H1 (cell line): ENCODE measurements around the gene MRPL34. TPM values are rescaled to one million over a fixed set of nuclear protein-coding genes. Genes with fewer than 3 reads are reported as not detected.

Experiments used
- CTCF ChIA-PET: fragments of 300-600 bp; sonication (Branson Sonifier 250); formaldehyde crosslinking; loops from one replicate; lab custom pipeline; 2021; ENCODE audit not compliant: partially characterized antibody; lab: Charles Lee
- POLR2A ChIA-PET: fragments of 300-600 bp; sonication (Branson Sonifier 250); formaldehyde crosslinking; loops from one replicate; lab custom pipeline; 2021; ENCODE audit warnings: inconsistent platforms; ENCODE audit not compliant: partially characterized antibody; lab: Charles Lee
- DNase-seq, 2 experiments: peaks; one replicate each; pipeline versions ENCODE4 v3.0.0 to v3.0.0-alpha.2; 2010 to 2022; ENCODE audit warnings: low spot score in 2 of 2, low read depth in 1 of 2, mixed read lengths in 1 of 2
- FAIRE-seq: peaks from 2 replicates; lab custom pipeline; 2011; peaks lifted over from hg19 to GRCh38; lab: Jason Lieb, UNC
- H2AFZ ChIP-seq: 2 replicates; pipeline ENCODE4 v1.8.1; 2012; ENCODE audit warnings: low read length, inconsistent platforms
- H2AK5ac ChIP-seq: 2 replicates; pipeline ENCODE4 v1.6.1; 2013; ENCODE audit warnings: low read depth, low read length
- H2BK120ac ChIP-seq: replicated peaks from 2 replicates; pipeline ENCODE3; 2013; ENCODE audit warnings: low read depth, low read length, inconsistent platforms
- H2BK12ac ChIP-seq: 2 replicates; pipeline ENCODE4 v1.6.1; 2013; ENCODE audit warnings: low read depth, low read length
- H2BK15ac ChIP-seq: 2 replicates; pipeline ENCODE4 v1.6.1; 2013; ENCODE audit warnings: low read length
- H2BK20ac ChIP-seq: 2 replicates; pipeline ENCODE4 v1.6.1; 2013; ENCODE audit warnings: low read length
- H2BK5ac ChIP-seq: 2 replicates; pipeline ENCODE4 v1.6.1; 2013; ENCODE audit warnings: low read depth, low read length
- H3K14ac ChIP-seq: 2 replicates; pipeline ENCODE4 v1.6.1; 2013; ENCODE audit warnings: inconsistent platforms; ENCODE audit not compliant: insufficient read length
- H3K18ac ChIP-seq: 2 replicates; pipeline ENCODE4 v1.6.1; 2013; ENCODE audit warnings: low read length; ENCODE audit errors: extremely low read depth
- H3K23ac ChIP-seq: 2 replicates; pipeline ENCODE4 v1.6.1; 2013; ENCODE audit warnings: inconsistent platforms; ENCODE audit not compliant: insufficient read length
- H3K23me2 ChIP-seq: 2 replicates; pipeline ENCODE4 v1.6.1; 2013; ENCODE audit warnings: low read depth, low read length
- H3K27ac ChIP-seq: 2 replicates; pipeline ENCODE4 v1.6.1; 2011; ENCODE audit warnings: low read depth, low read length, inconsistent platforms
- H3K27me3 ChIP-seq, 4 experiments: replicated peaks in 1 of 4; 1 replicate in 1 of 4; 2 replicates in 3 of 4; pipeline versions ENCODE4 v1.6.1 to v1.8.1; 2011 to 2013; ENCODE audit warnings: low read length in 3 of 4, mild to moderate bottlenecking in 3 of 4, inconsistent platforms in 2 of 4, mixed read lengths in 2 of 4, moderate library complexity in 1 of 4; ENCODE audit not compliant: control insufficient read depth in 3 of 4, insufficient read depth in 3 of 4; ENCODE audit errors: extremely low read depth in 1 of 4
- H3K36me3 ChIP-seq, 4 experiments: 2 replicates each; pipeline versions ENCODE4 v1.6.1 to v1.8.1; 2011 to 2013; ENCODE audit warnings: mild to moderate bottlenecking in 4 of 4, low read length in 3 of 4, moderate library complexity in 2 of 4, control low read depth in 1 of 4, inconsistent platforms in 1 of 4; ENCODE audit not compliant: insufficient read depth in 4 of 4, control insufficient read depth in 2 of 4
- H3K4ac ChIP-seq: replicated peaks from 2 replicates; pipeline ENCODE3; 2013; ENCODE audit warnings: low read length, low read depth, mixed read lengths, inconsistent platforms; ENCODE audit not compliant: insufficient read length
- H3K4me1 ChIP-seq, 4 experiments: replicated peaks in 1 of 4; 1 replicate in 1 of 4; 2 replicates in 3 of 4; pipeline versions ENCODE4 v1.6.1 to v1.8.1; 2011 to 2013; ENCODE audit warnings: low read length in 3 of 4, inconsistent platforms in 2 of 4, mixed read lengths in 1 of 4; ENCODE audit not compliant: insufficient read depth in 4 of 4, control insufficient read depth in 3 of 4
- H3K4me2 ChIP-seq, 2 experiments: 2 replicates each; pipeline versions ENCODE4 v1.6.1 to v1.8.1; 2011 to 2013; ENCODE audit warnings: low read depth in 2 of 2, low read length in 2 of 2, control low read depth in 1 of 2, inconsistent platforms in 1 of 2, mild to moderate bottlenecking in 1 of 2; ENCODE audit not compliant: insufficient read depth in 1 of 2
- H3K4me3 ChIP-seq, 4 experiments: fragments of 200-600, 300-600 bp in 1 of 4; sonication (generic), shearing (Covaris generic), sonication (Bioruptor Twin) in 1 of 4; 2 replicates each; pipeline versions ENCODE4 v1.5.1 to v1.8.1; 2011 to 2016; ENCODE audit warnings: low read length in 4 of 4, low read depth in 3 of 4, control low read depth in 2 of 4, inconsistent platforms in 2 of 4, mild to moderate bottlenecking in 2 of 4, mixed read lengths in 1 of 4, moderate library complexity in 1 of 4; ENCODE audit not compliant: insufficient read depth in 2 of 4; ENCODE audit errors: extremely low read depth in 1 of 4
- H3K56ac ChIP-seq: replicated peaks from 2 replicates; pipeline ENCODE3; 2013; ENCODE audit warnings: low read depth, mild to moderate bottlenecking, mixed read lengths, low read length, inconsistent platforms; ENCODE audit not compliant: insufficient read length
- H3K79me1 ChIP-seq: 2 replicates; pipeline ENCODE4 v1.6.1; 2013; ENCODE audit warnings: low read depth, low read length, control low read depth
- H3K79me2 ChIP-seq, 2 experiments: 2 replicates each; pipeline versions ENCODE4 v1.6.1 to v1.8.1; 2012 to 2013; ENCODE audit warnings: low read length in 2 of 2, mild to moderate bottlenecking in 2 of 2, inconsistent platforms in 1 of 2; ENCODE audit not compliant: insufficient read depth in 2 of 2, control insufficient read depth in 1 of 2
- H3K9ac ChIP-seq, 4 experiments: replicated peaks in 1 of 4; 1 replicate in 1 of 4; 2 replicates in 3 of 4; pipeline versions ENCODE4 v1.6.1 to v1.8.1; 2011 to 2013; ENCODE audit warnings: low read depth in 3 of 4, low read length in 3 of 4, control low read depth in 2 of 4, mild to moderate bottlenecking in 2 of 4, moderate library complexity in 2 of 4, inconsistent platforms in 1 of 4; ENCODE audit errors: extremely low read depth in 1 of 4
- H3K9me3 ChIP-seq, 2 experiments: 2 replicates each; pipeline versions ENCODE4 v1.6.1 to v1.8.1; 2012 to 2013; ENCODE audit warnings: mild to moderate bottlenecking in 2 of 2, moderate library complexity in 2 of 2, control low read depth in 1 of 2, inconsistent platforms in 1 of 2, low read depth in 1 of 2, low read length in 1 of 2, mixed read lengths in 1 of 2; ENCODE audit not compliant: insufficient read depth in 2 of 2
- H4K20me1 ChIP-seq, 2 experiments: replicated peaks in 1 of 2; 2 replicates each; pipeline versions ENCODE3 to v1.8.1; 2011 to 2013; ENCODE audit warnings: inconsistent platforms in 2 of 2, low read length in 2 of 2, mild to moderate bottlenecking in 1 of 2; ENCODE audit not compliant: insufficient read depth in 2 of 2, control insufficient read depth in 1 of 2
- H4K5ac ChIP-seq: 2 replicates; pipeline ENCODE4 v1.6.1; 2013; ENCODE audit warnings: low read length, low read depth, mixed read lengths, inconsistent platforms; ENCODE audit not compliant: insufficient read length
- H4K8ac ChIP-seq: 2 replicates; pipeline ENCODE4 v1.8.0; 2013; ENCODE audit warnings: mild to moderate bottlenecking, moderate library complexity, low read length, inconsistent platforms; ENCODE audit not compliant: insufficient read depth; ENCODE audit errors: extremely low read depth
- H4K91ac ChIP-seq: replicated peaks from 2 replicates; pipeline ENCODE3; 2013; ENCODE audit warnings: low read length, mixed read lengths, inconsistent platforms; ENCODE audit not compliant: insufficient read length
- CHD2 ChIP-seq: IDR thresholded peaks from 2 replicates; pipeline ENCODE4 v1.6.1; 2012; ENCODE audit warnings: low read length, improper control_type of control experiment
- GABPA ChIP-seq: IDR thresholded peaks from 2 replicates; pipeline ENCODE4 v1.6.1; 2011; ENCODE audit warnings: mild to moderate bottlenecking, low read length, moderate library complexity, borderline replicate concordance; ENCODE audit not compliant: insufficient read depth
- JUN ChIP-seq: IDR thresholded peaks from 2 replicates; pipeline ENCODE4 v1.6.1; 2011; ENCODE audit warnings: low read depth, mild to moderate bottlenecking, improper control_type of control experiment, low read length
- JUND ChIP-seq: IDR thresholded peaks from 2 replicates; pipeline ENCODE4 v1.6.1; 2011; ENCODE audit warnings: mild to moderate bottlenecking, improper control_type of control experiment, low read length
- POLR2AphosphoS5 ChIP-seq: IDR thresholded peaks from 2 replicates; pipeline ENCODE4 v1.6.1; 2011; ENCODE audit warnings: low read depth, low read length
- RAD21 ChIP-seq, 2 experiments: IDR thresholded peaks in 1 of 2; conservative IDR thresholded peaks in 1 of 2; 2 replicates each; pipeline ENCODE4 v1.6.1; 2011; ENCODE audit warnings: low read depth in 2 of 2, low read length in 2 of 2, improper control_type of control experiment in 1 of 2, inconsistent platforms in 1 of 2, mild to moderate bottlenecking in 1 of 2, moderate library complexity in 1 of 2
- RFX5 ChIP-seq: IDR thresholded peaks from 2 replicates; pipeline ENCODE4 v1.6.1; 2011; ENCODE audit warnings: low read depth, low read length, improper control_type of control experiment, borderline replicate concordance
- TAF1 ChIP-seq: IDR thresholded peaks from 2 replicates; pipeline ENCODE4 v1.6.1; 2011; ENCODE audit warnings: mild to moderate bottlenecking, low read depth, low read length
- WGBS, 2 experiments: shearing (Covaris generic) in 1 of 2; methylation state at CpG; one replicate each; pipeline versions ENCODE4 v1.1.6 to v1.1.7; 2013 to 2015; ENCODE audit warnings: low lambda C conversion rate in 2 of 2, mixed read lengths in 2 of 2, inconsistent platforms in 1 of 2, low coverage in 1 of 2, missing lambda C conversion rate in 1 of 2; ENCODE audit not compliant: insufficient replicate concordance in 2 of 2, insufficient coverage in 1 of 2, insufficient read length in 1 of 2; ENCODE audit errors: extremely low coverage in 1 of 2, missing lambda C conversion rate in 1 of 2; 5-methylcytosine and 5-hydroxymethylcytosine counted together
- polyA plus RNA-seq, 7 experiments: library from polyadenylated mRNA; depleted of rRNA in 3 of 7; stranded (reverse) in 5 of 7; unstranded in 2 of 7; fragments of >200 nt in 5 of 7; fragments of 200-250 nt in 2 of 7; gene quantifications; 1 replicate in 5 of 7; 2 replicates in 1 of 7; 4 replicates in 1 of 7; pipeline versions ENCODE4 v1.2.1 to v1.2.3, GENCODE V29; 2011 to 2013; ENCODE audit warnings: missing spikeins in 2 of 7, mixed read lengths in 2 of 7
- total RNA-seq: library from RNA; stranded (reverse); fragmentation: NEBNext Ultra II Directional; extraction: Animal tissue kit (Norgen Biotek cat#: 25700); gene quantifications from 2 replicates; pipeline ENCODE4 v1.2.1, GENCODE V29; 2021
- TF ChIP-seq, protein P1 (sequence below): IDR thresholded peaks from 2 replicates; pipeline ENCODE4 v1.6.1; 2011; ENCODE audit warnings: low read length, improper control_type of control experiment

MRPL34 gene
- total and polyA plus RNA-seq, 2 of the 8 experiments (the other 6 are each of a cell fraction or from before 2014, with no cell fraction given), result 91.9 to 99.6 TPM

DNA sequence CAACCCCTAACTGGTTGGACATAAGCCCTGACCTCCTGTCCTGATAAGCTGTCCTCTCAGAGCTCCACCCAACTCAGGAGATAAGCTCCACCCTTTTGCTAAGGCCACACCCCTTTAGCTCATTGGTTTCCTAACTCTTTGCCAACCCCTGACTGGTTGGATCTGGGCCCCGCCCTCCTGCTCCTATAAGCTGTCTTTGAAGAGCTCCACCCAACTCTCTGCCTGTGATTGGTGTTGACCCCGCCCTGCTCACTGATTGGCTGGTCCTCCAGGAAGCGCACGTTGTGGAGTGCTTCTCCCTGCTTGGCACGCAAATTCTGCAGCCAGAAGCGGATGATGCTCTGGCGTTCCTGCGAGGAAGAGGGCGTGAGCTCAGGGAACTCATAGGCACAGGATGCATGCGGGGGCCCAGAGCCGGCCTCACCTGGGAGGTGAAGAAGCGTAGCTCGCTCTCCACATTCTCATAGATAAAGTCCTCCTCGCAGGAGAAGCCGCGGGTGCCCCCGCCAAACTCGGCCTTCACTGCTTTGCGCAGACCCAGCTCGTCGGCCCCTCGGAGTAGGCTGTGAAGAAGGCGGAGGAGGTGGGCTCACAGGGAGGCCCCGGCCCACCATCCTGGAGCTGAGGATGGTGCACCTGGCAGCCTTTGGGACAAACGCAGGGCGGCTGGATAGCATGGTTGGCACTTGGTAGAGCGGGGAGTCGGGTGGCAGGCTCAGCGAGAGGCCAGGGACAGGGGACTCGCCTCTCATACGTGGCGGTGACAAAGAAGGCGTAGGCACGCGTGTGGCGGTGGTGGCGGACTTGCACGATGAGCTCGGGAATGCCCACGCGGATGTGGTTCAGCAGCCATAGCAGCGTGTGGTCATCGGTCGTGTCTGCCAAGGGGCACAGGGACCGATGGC lies 27.3 kb downstream of the MRPL34 start:
- Histone ChIP-seq H2BK5ac (peak overlapping the region; percentile 60; the same call in 1 of the 2 replicates), H3K79me1 (0 out of 2 replicates have a peak, but pooled peaks cover 2% of the 10 kb centered on the region), H3K18ac (no peak overlapping the region; the same call in 1 of the 2 replicates), H3K23ac (no peak overlapping the region), H2BK12ac (peak overlapping the region; percentile 97; the same call in 1 of the 2 replicates), H3K9ac (no peak overlapping the region), H3K23me2 (peaks cover 22% of the 10 kb centered on the region), H4K20me1 (peaks cover 0 to 14% of the 10 kb centered on the region in 2 experiments), H3K4me2 (peak overlapping the region; percentile 29 to 71; a peak in 3 of 4 replicates), H3K4ac (peak overlapping the region; percentile 54), H3K27me3 (no peaks in the 10 kb centered on the region; a peak in 1 of 7 replicates), H3K4me1 (peaks cover 0 to 23% (median 17%) of the 10 kb centered on the region in 4 experiments; a peak in 6 of 7 replicates), H2AFZ (no peak overlapping the region), H4K8ac (peak overlapping the region; percentile 43; the same call in 1 of the 2 replicates), H2BK120ac (peak overlapping the region; percentile 37), H3K36me3 (no peaks in the 10 kb centered on the region), H3K27ac (no peak overlapping the region), H3K9me3 (no peaks in the 10 kb centered on the region), H4K5ac (no peak overlapping the region), H3K4me3 (peak overlapping the region in 3 of 4 experiments; percentile 2 to 21 (median 4); a peak in 2 of 8 replicates), H2BK20ac (no peak overlapping the region), H4K91ac (peak overlapping the region; percentile 79), H3K56ac (no peak overlapping the region), H2AK5ac (no peak overlapping the region), H3K14ac (no peak overlapping the region), H2BK15ac (peak overlapping the region; percentile 53; the same call in 1 of the 2 replicates), H3K79me2 (no peaks in the 10 kb centered on the region)
- WGBS, 2 experiments, result 94% methylated on average over 45 of the region's 45 CpGs; no CpG with 5 or more reads in 1 of the 2 experiments
- peak; percentile 71 for FAIRE-seq
- CTCF ChIA-PET, result interaction anchor here (0.6 to 3.0 kb wide), 21 partner anchors 10 to 234 kb away, joined by 3 to 14 read pairs (median 4); partner anchors contain the start of genes DDA1 and MRPL34
- POLR2A ChIA-PET, result interaction anchor here (0.5 to 17.1 kb wide), 11 partner anchors 7 to 1583 kb away, joined by 3 to 329 read pairs (median 5); partner anchors contain the start of genes ABHD8, ANKLE1, DDA1 and MRPL34
- peak; percentile 62 to 77 for DNase-seq
- TF ChIP-seq CHD2 (peak; percentile 66), RFX5 (no peak), GABPA (no peak), JUND (no peak), TAF1 (peak; percentile 9; the same call in 1 of the 2 replicates), JUN (no peak), RAD21 (IDR thresholded peaks at IDR 0.05 in 1 of 2, conservative IDR thresholded peaks at IDR 0.05 in 1 of 2; ENCODE audit: low read depth in 2 of 2, low read length in 2 of 2) (no peak), POLR2AphosphoS5 (0 out of 2 replicates have a peak, but pooled peaks have one; percentile 4)
- TF ChIP-seq, protein P1, sequence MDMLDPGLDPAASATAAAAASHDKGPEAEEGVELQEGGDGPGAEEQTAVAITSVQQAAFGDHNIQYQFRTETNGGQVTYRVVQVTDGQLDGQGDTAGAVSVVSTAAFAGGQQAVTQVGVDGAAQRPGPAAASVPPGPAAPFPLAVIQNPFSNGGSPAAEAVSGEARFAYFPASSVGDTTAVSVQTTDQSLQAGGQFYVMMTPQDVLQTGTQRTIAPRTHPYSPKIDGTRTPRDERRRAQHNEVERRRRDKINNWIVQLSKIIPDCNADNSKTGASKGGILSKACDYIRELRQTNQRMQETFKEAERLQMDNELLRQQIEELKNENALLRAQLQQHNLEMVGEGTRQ, result no peak
